H1 (cell line): ENCODE measurements around the gene CNGB1.

Experiments used
- CHD1 ChIP-seq: IDR thresholded peaks from 2 replicates; pipeline ENCODE4 v1.6.1; 2012; ENCODE audit warnings: low read depth, low read length, improper control_type of control experiment
- CTCF ChIP-seq, 3 experiments: IDR thresholded peaks; 1 replicate in 2 of 3; 2 replicates in 1 of 3; pipeline versions ENCODE4 v1.5.1 to v1.6.1; 2011; ENCODE audit warnings: low read length in 3 of 3, mild to moderate bottlenecking in 3 of 3, inconsistent platforms in 2 of 3, low read depth in 1 of 3, moderate library complexity in 1 of 3; ENCODE audit not compliant: insufficient read depth in 1 of 3; ENCODE audit errors: control extremely low read depth in 1 of 3
- EP300 ChIP-seq, 2 experiments: IDR thresholded peaks; 1 replicate in 1 of 2; 2 replicates in 1 of 2; pipeline ENCODE4 v1.6.1; 2011 to 2012; ENCODE audit warnings: low read depth in 2 of 2, low read length in 2 of 2, mild to moderate bottlenecking in 2 of 2, borderline replicate concordance in 1 of 2, inconsistent platforms in 1 of 2, moderate library complexity in 1 of 2
- HDAC2 ChIP-seq, 2 experiments: fragments of 300-600 bp in 1 of 2; sonication (generic) in 1 of 2; IDR thresholded peaks; 2 replicates each; pipeline ENCODE4 v1.6.1; 2011 to 2012; ENCODE audit warnings: low read depth in 2 of 2, low read length in 2 of 2, mild to moderate bottlenecking in 2 of 2, moderate library complexity in 2 of 2, borderline replicate concordance in 1 of 2, inconsistent platforms in 1 of 2
- JUND ChIP-seq: IDR thresholded peaks from 2 replicates; pipeline ENCODE4 v1.6.1; 2011; ENCODE audit warnings: mild to moderate bottlenecking, improper control_type of control experiment, low read length
- RNF2 ChIP-seq: fragments of 200-900, 300-1000 bp; sonication (generic); IDR thresholded peaks from 2 replicates; pipeline ENCODE4 v1.7.1; 2016; ENCODE audit warnings: borderline replicate concordance, low read depth, mild to moderate bottlenecking, antibody characterized with exemption, low read length; ENCODE audit not compliant: poor library complexity, severe bottlenecking; ENCODE audit errors: missing control alignments
- SIN3A ChIP-seq, 2 experiments: IDR thresholded peaks in 1 of 2; conservative IDR thresholded peaks in 1 of 2; 2 replicates each; pipeline ENCODE4 v1.6.1; 2011 to 2012; ENCODE audit warnings: low read length in 2 of 2, improper control_type of control experiment in 1 of 2, low read depth in 1 of 2, mild to moderate bottlenecking in 1 of 2
- ZNF274 ChIP-seq: IDR thresholded peaks from 2 replicates; pipeline ENCODE4 v1.7.0; 2012; ENCODE audit warnings: low read length, borderline replicate concordance; ENCODE audit errors: extremely low read depth

GRCh38 chr16:57883953-57884654 lies 86.8 kb downstream of the CNGB1 start:
- TF ChIP-seq SIN3A (conservative IDR thresholded peaks at IDR 0.05 in 1 of 2, IDR thresholded peaks at IDR 0.05 in 1 of 2; ENCODE audit: low read depth in 1 of 2, low read length in 2 of 2) (no peak), CHD1 (no peak), HDAC2 (IDR thresholded peaks at IDR 0.05; ENCODE audit: borderline replicate concordance in 1 of 2, low read depth in 2 of 2, low read length in 2 of 2) (no peak), CTCF (IDR thresholded peaks at IDR 0.05; ENCODE audit: control extremely low read depth in 1 of 3, insufficient read depth in 1 of 3, low read depth in 1 of 3, low read length in 3 of 3) (no peak), RNF2 (no peak), EP300 (IDR thresholded peaks at IDR 0.05; ENCODE audit: borderline replicate concordance in 1 of 2, low read depth in 2 of 2, low read length in 2 of 2) (no peak), ZNF274 (no peak), JUND (no peak)
